Vagina (tissue), 2 donors: Measurements from ENCODE around the gene BMP8B. TPM values are rescaled to one million over a fixed set of nuclear protein-coding genes. Genes with fewer than 3 reads are reported as not detected.

Experiments
- DNase-seq, 2 donors: peaks; one replicate each; pipeline ENCODE4 v3.0.0-alpha.2; 2017; ENCODE audit errors: extremely low spot score in 2 of 2
- H3K27ac ChIP-seq: fragments of 200-600 bp; sonication (generic); one replicate; pipeline ENCODE4 v1.5.1; 2019
- H3K27me3 ChIP-seq: fragments of 200-600 bp; sonication (generic); one replicate; pipeline ENCODE4 v1.5.1; 2019
- H3K36me3 ChIP-seq, 2 donors: fragments of 200-600 bp; sonication (generic); one replicate each; pipeline ENCODE4 v1.5.1; 2017 to 2019
- H3K4me1 ChIP-seq: fragments of 200-600 bp; sonication (generic); one replicate; pipeline ENCODE4 v1.5.1; 2019
- H3K4me3 ChIP-seq, 2 donors: fragments of 200-600 bp; sonication (generic); 1 replicate in 1 of 2; 2 replicates in 1 of 2; pipeline ENCODE4 v1.5.1; 2016 to 2019
- H3K9me3 ChIP-seq: fragments of 200-600 bp; sonication (generic); one replicate; pipeline ENCODE4 v1.5.1; 2019
- POLR2A ChIP-seq, 2 donors: fragments of 450-650 bp; IDR thresholded peaks; one replicate each; pipeline ENCODE4 v1.6.1; 2017; ENCODE audit warnings: antibody characterized with exemption in 2 of 2, mild to moderate bottlenecking in 2 of 2, moderate library complexity in 2 of 2
- POLR2AphosphoS5 ChIP-seq, 2 donors: sonication (generic); formaldehyde crosslinking; IDR thresholded peaks; one replicate each; pipeline ENCODE4 v1.9.0; 2017; ENCODE audit warnings: antibody characterized with exemption in 2 of 2, mild to moderate bottlenecking in 2 of 2, low read depth in 1 of 2; ENCODE audit not compliant: insufficient read depth in 1 of 2
- intact Hi-C: fragments of 100-400 bp; cut with DNase I; formaldehyde crosslinking; loops from one replicate; pipeline ENCODE4 v1.15.1; 2023
- total RNA-seq: library from RNA; depleted of rRNA; stranded (reverse); fragments of >200 nt; gene quantifications from one replicate; pipeline ENCODE4 v1.2.3, GENCODE V29; 2016
- TF ChIP-seq, protein P1 (sequence below), 3 experiments: fragments of 450-650 bp in 2 of 3; fragments of 200-600 bp in 1 of 3; sonication (generic) in 1 of 3; IDR thresholded peaks; one replicate each; pipeline ENCODE4 v1.5.1; 2017 to 2019; ENCODE audit warnings: antibody characterized with exemption in 3 of 3, mild to moderate bottlenecking in 2 of 3, moderate library complexity in 2 of 3

The BMP8B gene
- total RNA-seq, 1 donor from 2014 or later: 0.98 TPM

DNA sequence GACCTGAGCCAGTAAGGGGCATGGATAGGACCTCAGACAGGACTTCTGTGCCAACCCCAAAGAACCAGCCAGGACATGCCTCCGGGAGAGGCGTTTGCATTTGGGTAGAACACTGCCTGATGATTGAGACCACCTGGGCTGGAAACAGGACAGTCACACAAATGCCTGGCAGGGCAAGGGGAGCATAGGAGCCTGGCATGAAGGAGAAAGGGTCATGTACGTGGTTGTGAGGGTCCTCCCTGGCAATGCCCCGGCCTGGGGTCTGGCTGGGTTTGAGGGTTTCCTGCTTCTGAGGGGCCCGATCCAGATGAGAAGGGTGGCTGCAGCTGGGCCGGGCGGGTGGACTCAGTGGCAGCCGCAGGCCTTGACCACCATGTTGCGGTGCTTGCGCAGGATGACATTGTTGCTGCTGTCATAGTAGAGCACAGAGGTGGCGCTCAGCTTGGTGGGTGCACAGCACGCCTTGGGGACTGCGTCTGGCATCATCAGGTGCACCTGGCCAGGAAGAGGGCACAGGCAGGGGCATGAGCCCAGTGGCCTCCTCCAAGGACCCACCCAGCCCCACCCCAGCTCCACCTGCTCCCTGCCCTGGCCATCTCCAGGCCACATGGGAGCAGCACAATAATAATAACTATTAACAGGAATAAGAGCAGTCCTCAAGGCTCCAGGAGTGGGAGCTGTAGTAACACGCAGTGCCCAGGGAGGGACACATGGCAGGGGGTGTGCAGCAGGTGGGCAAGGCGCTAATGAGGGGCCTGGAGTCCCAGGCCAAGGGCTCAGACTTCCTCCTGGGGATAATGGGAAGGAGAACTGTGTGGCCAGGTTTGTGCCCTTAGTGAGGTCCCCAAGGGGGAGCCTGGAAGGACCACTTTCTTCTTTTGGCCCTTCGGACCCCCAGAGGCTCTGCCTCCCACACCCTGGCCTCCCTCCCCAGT lies 28.3 kb downstream of the BMP8B start:
- TF ChIP-seq POLR2AphosphoS5 (IDR thresholded peaks at IDR 0.05; ENCODE audit: insufficient read depth in 1 of 2, low read depth in 1 of 2): no peak
- TF ChIP-seq POLR2A (IDR thresholded peaks at IDR 0.05): no peak
- TF ChIP-seq, protein P1, sequence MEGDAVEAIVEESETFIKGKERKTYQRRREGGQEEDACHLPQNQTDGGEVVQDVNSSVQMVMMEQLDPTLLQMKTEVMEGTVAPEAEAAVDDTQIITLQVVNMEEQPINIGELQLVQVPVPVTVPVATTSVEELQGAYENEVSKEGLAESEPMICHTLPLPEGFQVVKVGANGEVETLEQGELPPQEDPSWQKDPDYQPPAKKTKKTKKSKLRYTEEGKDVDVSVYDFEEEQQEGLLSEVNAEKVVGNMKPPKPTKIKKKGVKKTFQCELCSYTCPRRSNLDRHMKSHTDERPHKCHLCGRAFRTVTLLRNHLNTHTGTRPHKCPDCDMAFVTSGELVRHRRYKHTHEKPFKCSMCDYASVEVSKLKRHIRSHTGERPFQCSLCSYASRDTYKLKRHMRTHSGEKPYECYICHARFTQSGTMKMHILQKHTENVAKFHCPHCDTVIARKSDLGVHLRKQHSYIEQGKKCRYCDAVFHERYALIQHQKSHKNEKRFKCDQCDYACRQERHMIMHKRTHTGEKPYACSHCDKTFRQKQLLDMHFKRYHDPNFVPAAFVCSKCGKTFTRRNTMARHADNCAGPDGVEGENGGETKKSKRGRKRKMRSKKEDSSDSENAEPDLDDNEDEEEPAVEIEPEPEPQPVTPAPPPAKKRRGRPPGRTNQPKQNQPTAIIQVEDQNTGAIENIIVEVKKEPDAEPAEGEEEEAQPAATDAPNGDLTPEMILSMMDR (IDR thresholded peaks at IDR 0.05): no peak
- no peaks in the 10 kb centered on the region for H3K4me1 ChIP-seq
- no peaks in the 10 kb centered on the region for H3K27me3 ChIP-seq
- H3K36me3 ChIP-seq: peaks cover 0 to 19% of the 10 kb centered on the region in 2 donors
- intact Hi-C loops: no loop called here
- no peaks in the 10 kb centered on the region for H3K9me3 ChIP-seq
- H3K27ac ChIP-seq: no peak overlapping the region
- DNase-seq: no peak
- H3K4me3 ChIP-seq: no peak overlapping the region

DNA sequence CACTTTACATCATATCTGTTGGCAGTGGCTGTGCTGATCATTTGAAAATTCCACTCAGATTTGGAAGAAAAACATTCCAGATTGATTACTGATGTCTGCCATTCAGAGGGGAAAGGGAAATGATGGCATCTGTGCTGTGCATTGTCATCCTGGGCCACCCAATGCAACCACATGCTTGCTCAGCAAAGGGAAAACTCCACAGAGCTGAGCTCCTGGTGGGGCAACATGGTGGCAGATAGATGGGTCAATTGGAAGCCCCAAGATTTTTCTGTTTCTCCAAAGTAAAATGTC lies 29.3 kb downstream of the BMP8B start:
- Histone ChIP-seq H3K4me3 (no peak overlapping the region), H3K4me1 (no peaks in the 10 kb centered on the region), H3K9me3 (no peaks in the 10 kb centered on the region), H3K36me3 (peaks cover 0 to 29% of the 10 kb centered on the region in 2 donors), H3K27me3 (no peaks in the 10 kb centered on the region), H3K27ac (no peak overlapping the region)
- TF ChIP-seq, protein P1 (IDR thresholded peaks at IDR 0.05): no peak
- TF ChIP-seq POLR2A (IDR thresholded peaks at IDR 0.05): no peak
- no peak for TF ChIP-seq POLR2AphosphoS5 (IDR thresholded peaks at IDR 0.05; ENCODE audit: insufficient read depth in 1 of 2, low read depth in 1 of 2)
- DNase-seq: no peak
- intact Hi-C loops: no loop called here

DNA sequence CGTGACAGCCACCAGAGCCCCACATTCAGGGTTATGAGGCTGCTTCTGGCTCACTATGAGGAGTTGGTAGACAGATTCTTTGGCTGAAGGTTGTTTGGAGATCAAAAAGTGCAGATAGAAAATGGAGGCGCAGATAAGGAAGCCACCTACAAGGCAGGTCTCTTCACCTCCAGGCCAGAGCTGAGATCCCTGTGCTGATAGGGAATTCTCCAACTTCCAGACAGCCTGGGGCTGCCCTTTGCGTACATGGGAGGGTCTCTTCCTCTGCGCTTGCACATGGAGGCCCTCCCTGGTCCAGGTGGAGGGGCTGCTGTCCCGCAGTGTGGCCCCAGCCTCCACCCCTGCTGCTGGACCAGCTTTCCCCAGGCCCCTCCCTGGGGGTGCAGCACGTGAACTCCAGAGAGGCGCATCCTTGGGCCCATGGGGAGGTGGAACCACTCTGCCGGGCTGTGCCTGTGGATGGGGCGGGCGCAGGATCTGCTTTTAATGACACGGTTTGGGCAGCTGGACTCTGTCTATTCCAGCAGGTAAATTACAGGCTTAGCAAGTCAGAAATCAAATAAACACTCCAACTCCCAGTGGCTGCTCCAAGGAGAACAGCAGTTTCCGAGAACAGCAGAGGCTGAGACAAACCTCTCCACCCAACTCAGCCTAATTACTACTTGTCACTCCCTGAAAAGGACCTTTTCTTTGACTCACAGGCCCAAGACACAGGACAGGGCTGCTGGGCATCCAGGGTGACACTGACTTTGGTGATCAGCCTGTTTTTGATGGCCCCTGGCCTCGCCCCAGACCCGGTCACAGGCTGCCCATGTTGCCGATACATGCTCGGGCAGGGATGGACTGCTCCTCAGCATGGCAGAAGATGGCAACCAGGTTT lies 29.9 kb downstream of the BMP8B start:
- no peaks in the 10 kb centered on the region for H3K9me3 ChIP-seq
- intact Hi-C loops: no loop called here
- TF ChIP-seq POLR2AphosphoS5 (IDR thresholded peaks at IDR 0.05; ENCODE audit: insufficient read depth in 1 of 2, low read depth in 1 of 2) (no peak), POLR2A (IDR thresholded peaks at IDR 0.05) (no peak)
- TF ChIP-seq, protein P1 (IDR thresholded peaks at IDR 0.05): no peak
- H3K36me3 ChIP-seq: peaks cover 0 to 35% of the 10 kb centered on the region in 2 donors
- no peaks in the 10 kb centered on the region for H3K27me3 ChIP-seq
- H3K4me1 ChIP-seq: no peaks in the 10 kb centered on the region
- H3K27ac ChIP-seq: no peak overlapping the region
- H3K4me3 ChIP-seq: no peak overlapping the region
- DNase-seq: no peak

DNA sequence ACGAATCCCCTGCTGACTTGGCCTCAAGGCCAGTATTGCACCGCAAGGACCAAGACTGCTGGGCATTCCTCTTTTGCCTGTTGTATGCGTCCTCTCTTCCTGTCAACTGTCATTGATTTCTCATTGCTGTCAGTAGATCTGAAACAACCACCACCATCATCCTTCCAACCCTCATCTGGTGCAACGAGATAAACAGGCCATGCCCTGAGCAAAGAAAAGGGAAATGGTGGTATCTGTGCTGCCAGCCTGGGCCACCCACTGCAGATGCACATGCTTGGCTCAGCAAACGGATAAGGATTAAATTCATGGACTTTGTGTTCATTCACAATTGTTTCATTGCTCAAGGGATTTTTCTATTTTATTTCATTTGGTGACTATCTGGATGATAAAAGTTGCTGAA lies 31.2 kb downstream of the BMP8B start:
- H3K27ac ChIP-seq: no peak overlapping the region
- DNase-seq: no peak
- H3K9me3 ChIP-seq: no peaks in the 10 kb centered on the region
- no peaks in the 10 kb centered on the region for H3K27me3 ChIP-seq
- H3K36me3 ChIP-seq: peaks cover 0 to 48% of the 10 kb centered on the region in 2 donors
- intact Hi-C loops: no loop called here
- no peaks in the 10 kb centered on the region for H3K4me1 ChIP-seq
- TF ChIP-seq, protein P1 (IDR thresholded peaks at IDR 0.05): no peak
- TF ChIP-seq POLR2A (IDR thresholded peaks at IDR 0.05) (no peak), POLR2AphosphoS5 (IDR thresholded peaks at IDR 0.05; ENCODE audit: insufficient read depth in 1 of 2, low read depth in 1 of 2) (no peak)
- H3K4me3 ChIP-seq: no peak overlapping the region
